ENCODE data around the gene U2AF2.

Gene U2AF2

GRCh38 chr19:55611300-55611982, 43.4 kb upstream of the U2AF2 start:
- in situ Hi-C loops (cut with HindIII; ENCODE audit: low sequenced_read_pairs), result no loop called here
- no peak for TF ChIP-seq CTCF (IDR thresholded peaks at IDR 0.05; ENCODE audit: low read depth, low read length)
- no peak overlapping the region for H3K4me3 ChIP-seq (ENCODE audit: low read depth, low read length)
- DNase-seq (ENCODE audit: low read depth, low spot score), result no peak

GRCh38 chr19:55611983-55612645, 42.7 kb upstream of the U2AF2 start:
- TF ChIP-seq CTCF (IDR thresholded peaks at IDR 0.05; ENCODE audit: low read depth, low read length), result no peak
- in situ Hi-C loops (cut with HindIII; ENCODE audit: low sequenced_read_pairs), result no loop called here
- no peak overlapping the region for H3K4me3 ChIP-seq (ENCODE audit: low read depth, low read length)
- DNase-seq (ENCODE audit: low read depth, low spot score), result no peak

- DNase-seq (ENCODE audit: low read depth, low spot score), result no peak
- in situ Hi-C loops (cut with HindIII; ENCODE audit: low sequenced_read_pairs), result no loop called here
- TF ChIP-seq CTCF (IDR thresholded peaks at IDR 0.05; ENCODE audit: low read depth, low read length), result no peak
- no peak overlapping the region for H3K4me3 ChIP-seq (ENCODE audit: low read depth, low read length)
Measured at GRCh38 chr19:55613396-55613795, 41.4 kb upstream of the U2AF2 start.

- TF ChIP-seq CTCF (IDR thresholded peaks at IDR 0.05; ENCODE audit: low read depth, low read length), result no peak
- DNase-seq (ENCODE audit: low read depth, low spot score), result no peak
- in situ Hi-C loops (cut with HindIII; ENCODE audit: low sequenced_read_pairs), result no loop called here
- H3K4me3 ChIP-seq (ENCODE audit: low read depth, low read length), result no peak overlapping the region
Measured at GRCh38 chr19:55613930-55614710, 40.7 kb upstream of the U2AF2 start.

GRCh38 chr19:55614711-55615542, 39.9 kb upstream of the U2AF2 start:
- in situ Hi-C loops (cut with HindIII; ENCODE audit: low sequenced_read_pairs), result no loop called here
- H3K4me3 ChIP-seq (ENCODE audit: low read depth, low read length), result no peak overlapping the region
- TF ChIP-seq CTCF (IDR thresholded peaks at IDR 0.05; ENCODE audit: low read depth, low read length), result no peak
- no peak for DNase-seq (ENCODE audit: low read depth, low spot score)
